ENCODE results near the gene FIZ1.
"Not testable (repeated sequence)": the region's sequence is repeated elsewhere in the genome, so short reads cannot be mapped to it uniquely, and the experiment has no call there.

The FIZ1 gene

DNA sequence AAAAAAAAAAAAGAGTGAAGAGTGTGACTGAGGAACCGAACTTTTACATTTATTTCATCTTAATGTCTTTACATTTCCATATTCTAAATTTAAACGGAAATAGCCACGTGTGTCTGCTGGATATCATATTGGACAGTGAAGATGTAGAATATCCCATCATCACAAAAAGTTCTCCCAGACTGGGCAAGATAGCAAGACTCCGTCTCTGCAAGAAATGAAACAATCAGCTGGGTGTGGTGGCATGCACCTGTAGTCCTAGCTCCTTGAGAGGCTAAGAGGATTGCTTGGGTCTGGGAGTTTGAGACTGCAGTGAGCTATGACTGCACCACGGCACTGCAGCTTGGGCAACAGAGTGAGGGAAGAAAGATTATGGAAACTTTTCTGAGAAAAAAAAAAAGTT lies 22.6 kb downstream of the FIZ1 start:
- no peak for DNase-seq (ENCODE audit: low read depth in 2 of 2)

DNA sequence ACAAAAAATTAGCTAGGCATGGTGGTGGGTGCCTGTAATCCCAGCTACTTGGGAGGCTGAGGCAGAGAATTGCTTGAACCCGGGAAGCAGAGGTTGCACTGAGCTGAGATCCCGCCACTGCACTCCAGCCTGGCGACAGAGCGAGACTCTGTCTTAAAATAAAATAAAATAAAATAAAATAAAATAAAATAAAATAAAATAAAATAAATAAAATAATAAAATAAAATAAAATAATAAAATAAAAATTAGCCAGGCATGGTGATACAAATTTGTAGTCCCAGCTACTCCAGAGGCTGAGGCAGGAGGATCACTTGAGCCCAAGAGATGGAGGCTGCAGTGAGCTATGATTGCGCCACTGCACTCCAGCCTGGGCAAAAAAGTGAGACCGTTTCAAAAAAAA lies 25.4 kb downstream of the FIZ1 start:
- DNase-seq (ENCODE audit: low read depth in 2 of 2), result not testable (repeated sequence)

DNA sequence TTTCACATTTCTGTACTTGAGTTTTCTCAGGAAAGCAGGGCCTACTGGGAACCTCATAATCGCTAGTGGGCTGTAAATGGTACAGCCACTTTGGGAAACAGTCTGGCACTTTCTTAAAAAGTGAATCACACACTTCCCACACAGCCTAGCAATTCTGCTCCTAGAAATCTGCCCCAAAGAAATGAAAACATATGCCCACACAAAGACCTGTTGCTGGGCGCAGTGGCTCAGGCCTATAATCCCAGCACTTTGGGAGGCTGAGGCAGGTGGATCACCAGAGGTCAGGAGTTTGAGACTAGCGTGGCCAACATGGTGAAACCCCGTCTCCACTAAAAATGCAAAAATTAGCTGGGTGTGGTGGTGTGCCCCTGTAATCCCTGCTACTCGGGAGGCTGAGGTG lies 29.8 kb downstream of the FIZ1 start:
- DNase-seq (ENCODE audit: low read depth in 2 of 2), result not testable (repeated sequence)

DNA sequence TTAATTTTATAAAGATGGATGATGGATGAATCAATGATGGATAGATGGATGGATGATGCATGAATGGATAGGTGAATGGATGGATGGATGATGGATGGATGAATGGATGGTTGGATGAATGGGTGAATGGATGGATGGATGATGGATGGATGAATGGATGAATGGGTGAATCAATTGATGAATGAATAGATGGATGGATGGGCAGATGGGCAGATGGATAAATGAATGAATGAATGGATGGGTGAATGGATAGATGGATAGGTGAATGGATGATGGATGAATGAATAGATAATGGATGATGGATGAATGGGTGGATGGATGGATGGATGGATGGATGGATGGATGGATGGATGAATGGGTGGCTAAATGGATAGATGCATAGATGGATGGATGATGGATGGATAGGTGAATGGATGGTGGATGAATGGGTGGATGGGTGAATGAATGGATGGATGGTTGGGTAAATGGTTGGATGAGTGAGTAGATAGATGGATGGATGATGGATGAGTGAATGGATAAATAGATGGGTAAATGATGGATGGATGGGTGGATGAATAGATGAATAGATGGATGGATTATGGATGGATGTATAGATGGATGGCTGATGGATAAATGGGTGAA lies 31.5 kb downstream of the FIZ1 start:
- DNase-seq (ENCODE audit: low read depth in 2 of 2), result no peak

DNA sequence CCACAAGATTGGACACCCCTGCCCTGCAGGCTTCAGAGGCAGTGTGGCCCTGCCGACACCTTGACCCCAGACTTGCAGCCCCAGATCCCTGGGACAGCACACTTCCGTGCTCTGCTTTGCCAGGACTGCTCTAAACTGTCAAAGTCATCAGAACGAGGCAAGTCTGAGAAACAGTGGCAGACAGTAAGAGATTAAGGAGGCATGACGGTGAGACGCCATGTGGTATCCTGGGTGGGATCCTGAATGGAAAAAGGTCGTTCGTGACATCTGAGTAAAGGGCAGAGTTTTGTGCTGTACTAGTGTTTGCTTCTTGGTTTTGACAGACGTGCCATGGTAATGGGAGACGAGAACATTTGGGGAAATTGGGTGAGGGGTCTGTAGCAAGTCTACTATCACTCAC lies 32.5 kb downstream of the FIZ1 start:
- no peak for DNase-seq (ENCODE audit: low read depth in 2 of 2)

DNA sequence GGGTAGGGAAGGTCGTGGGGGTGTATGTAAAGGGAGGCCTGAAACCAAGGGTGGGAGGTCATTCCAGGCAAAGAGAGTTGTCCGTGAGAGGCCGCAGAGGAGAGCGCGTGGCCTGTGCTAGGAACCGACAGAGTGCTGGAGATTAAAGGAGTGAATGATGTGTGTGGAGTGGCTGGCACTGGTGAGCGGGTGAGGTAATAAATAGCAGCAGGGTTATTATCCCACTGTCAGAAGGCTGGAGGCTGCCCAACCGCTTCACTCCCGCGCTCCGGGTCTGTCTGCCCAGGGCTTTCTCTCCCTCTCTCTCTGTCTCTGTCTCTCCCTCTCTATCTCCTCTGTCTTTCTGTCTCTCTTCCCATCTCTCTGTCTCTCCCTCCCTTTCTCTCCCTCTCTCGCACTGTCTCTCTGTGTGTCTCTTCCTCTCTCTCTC lies 36.0 kb downstream of the FIZ1 start:
- DNase-seq (ENCODE audit: low read depth in 2 of 2), result no peak

DNA sequence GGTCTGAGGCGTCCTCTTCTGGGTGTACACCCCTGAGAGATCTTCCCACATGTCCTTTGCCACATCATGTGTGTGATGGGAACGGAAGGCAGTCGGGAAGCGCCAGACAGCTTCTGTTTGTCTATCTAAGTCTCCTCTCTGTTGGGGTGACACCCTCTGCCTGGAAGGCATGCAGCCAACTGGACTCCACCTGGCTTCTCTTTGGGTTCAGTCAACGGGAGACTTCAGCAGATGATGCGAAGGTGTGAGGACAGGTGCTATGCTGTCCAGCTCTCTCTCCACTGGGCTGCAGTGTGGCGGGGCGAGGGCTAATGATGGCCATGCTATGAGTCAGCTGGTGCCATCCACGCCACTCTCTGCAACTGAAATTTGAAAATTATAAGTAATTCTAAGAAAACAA lies 39.6 kb downstream of the FIZ1 start:
- DNase-seq (ENCODE audit: low read depth in 2 of 2), result no peak

DNA sequence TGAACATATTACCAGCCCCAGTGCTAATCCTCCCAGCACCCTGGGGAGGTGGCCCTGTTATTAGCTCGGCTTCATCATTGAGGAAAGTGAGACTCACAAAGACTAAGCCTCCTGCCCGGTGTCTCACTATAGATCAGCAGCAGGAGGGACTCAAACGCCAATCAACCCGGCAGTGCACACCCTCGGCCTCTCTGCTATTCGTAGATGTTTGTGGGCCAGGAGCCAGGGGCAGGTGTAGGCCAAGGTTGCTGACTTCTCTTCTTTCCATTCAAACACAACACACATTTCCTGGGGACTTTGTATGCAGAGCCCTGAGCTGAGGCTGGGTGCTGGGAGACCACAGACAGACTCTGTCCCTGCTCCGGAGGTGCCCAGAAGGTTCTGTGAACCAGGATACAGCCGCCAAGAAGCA lies 44.6 kb downstream of the FIZ1 start:
- no peak for DNase-seq (ENCODE audit: low read depth in 2 of 2)

DNA sequence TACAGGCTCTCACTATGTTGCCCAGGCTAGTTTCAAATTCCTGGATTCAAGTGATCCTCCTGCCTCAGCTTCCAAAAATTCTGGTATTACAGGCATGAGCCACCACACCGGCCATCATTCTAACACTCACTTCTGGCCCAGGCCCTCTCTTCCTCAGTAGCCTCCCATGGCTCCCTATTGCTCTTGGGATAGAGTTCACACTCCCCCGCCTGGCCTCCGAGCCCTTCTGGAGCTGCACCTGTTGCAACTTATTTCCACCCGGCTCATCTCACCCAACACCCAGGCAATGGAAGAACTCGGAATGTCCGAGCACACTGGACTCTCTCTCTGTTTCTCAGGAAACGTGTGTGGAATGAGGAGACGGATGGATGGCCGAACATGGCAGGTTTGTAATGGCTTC lies 45.0 kb downstream of the FIZ1 start:
- DNase-seq (ENCODE audit: low read depth in 2 of 2), result no peak

DNA sequence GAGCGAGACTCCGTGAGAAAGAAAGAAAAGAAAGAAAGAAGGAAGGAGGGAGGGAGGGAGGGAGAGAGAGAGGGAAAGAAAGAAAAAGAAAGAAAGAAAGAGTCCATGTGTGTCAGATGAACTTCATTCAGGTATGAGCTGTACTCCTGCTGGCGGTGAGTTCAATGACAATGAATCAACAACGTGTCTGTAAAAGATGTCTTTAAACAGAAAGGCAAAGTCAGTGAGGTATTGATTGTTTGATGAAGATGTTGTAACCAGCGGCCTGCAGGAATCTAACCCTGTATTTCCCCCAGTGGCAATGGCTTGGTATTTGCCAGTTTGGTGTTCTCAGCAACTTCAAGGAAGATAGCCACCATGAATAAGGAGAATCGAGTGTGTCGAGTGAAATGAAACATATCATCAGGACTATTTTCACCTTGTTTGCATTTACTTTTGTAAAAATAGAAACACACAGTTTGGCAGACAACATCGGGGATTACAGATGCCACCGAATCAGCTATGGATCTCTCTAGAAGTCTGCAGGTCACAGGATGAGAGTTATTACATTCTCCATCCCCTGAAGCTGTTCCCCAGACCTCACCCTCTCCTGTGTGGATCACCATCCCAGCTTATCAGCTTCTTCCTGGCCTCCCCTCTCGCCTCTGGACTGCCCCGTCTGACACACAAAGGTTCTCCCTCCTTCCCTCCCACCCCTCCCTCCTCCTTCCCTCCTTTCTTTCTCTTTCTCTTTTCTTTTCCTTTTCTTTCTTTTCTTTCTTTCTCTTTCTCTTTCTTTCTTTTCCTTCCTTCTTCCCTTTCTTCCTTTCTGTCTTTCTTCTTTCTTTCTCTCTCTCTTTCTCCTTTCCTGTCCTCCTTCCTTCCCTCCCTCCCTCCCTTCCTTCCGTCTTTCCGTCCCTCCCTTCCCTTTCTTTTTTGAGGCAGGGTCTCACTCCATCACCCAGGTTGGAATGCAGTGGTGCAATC lies 45.8 kb downstream of the FIZ1 start:
- no peak for DNase-seq (ENCODE audit: low read depth in 2 of 2)

DNA sequence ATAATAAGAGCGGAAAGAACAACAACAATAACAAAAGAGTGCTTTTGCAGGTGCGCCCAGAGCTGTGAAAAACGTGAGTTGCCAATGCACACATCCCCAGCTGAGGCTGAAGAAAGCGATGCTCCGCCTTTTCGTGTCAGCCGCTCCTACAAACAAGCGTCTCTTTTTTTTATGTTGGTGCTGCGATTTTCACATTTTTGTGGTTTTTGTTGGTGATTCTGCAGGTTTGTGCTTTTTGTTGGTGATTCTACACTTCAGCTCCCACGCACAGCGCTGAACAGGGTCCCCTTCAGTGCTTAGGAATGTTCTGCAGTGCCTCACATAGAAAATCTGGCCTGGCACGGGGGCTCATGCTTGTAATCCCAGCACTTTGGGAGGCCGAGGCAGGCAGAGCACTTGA lies 46.7 kb downstream of the FIZ1 start:
- DNase-seq (ENCODE audit: low read depth in 2 of 2), result no peak

DNA sequence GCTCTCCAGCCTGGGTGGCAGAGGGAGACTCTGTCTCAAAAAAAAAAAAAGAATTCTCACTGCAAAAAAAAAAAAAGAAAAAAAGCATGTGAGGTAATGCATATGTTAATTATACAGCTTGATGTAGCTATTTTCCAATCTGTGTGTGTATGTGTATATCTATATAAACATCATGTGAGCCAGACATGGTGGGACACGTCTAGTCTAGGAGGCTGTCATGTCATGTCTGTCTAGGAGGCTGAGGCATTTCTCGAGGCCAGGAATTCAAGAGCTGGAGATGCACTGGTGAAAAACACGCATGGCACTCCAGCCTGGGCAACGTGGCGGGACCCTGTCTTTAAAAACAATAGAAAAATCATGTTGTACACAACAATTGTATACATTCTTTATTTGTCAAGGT lies 47.1 kb downstream of the FIZ1 start:
- DNase-seq (ENCODE audit: low read depth in 2 of 2), result no peak

DNA sequence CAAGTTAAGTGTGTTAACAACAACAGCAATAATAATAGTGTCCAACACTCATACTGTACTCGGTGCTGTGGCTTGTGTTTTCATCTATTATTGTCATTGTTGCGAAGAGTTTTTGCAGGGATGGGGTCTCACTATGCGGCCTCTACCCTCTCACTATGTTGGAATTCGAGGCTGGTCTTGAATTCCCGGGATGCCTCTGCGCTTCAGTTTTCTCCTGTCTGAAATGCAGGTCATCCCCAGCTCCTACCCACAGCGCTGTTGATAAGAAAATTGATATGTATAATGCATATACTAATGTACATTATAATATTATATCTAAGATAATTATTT lies 49.0 kb downstream of the FIZ1 start:
- no peak for DNase-seq (ENCODE audit: low read depth in 2 of 2)

DNA sequence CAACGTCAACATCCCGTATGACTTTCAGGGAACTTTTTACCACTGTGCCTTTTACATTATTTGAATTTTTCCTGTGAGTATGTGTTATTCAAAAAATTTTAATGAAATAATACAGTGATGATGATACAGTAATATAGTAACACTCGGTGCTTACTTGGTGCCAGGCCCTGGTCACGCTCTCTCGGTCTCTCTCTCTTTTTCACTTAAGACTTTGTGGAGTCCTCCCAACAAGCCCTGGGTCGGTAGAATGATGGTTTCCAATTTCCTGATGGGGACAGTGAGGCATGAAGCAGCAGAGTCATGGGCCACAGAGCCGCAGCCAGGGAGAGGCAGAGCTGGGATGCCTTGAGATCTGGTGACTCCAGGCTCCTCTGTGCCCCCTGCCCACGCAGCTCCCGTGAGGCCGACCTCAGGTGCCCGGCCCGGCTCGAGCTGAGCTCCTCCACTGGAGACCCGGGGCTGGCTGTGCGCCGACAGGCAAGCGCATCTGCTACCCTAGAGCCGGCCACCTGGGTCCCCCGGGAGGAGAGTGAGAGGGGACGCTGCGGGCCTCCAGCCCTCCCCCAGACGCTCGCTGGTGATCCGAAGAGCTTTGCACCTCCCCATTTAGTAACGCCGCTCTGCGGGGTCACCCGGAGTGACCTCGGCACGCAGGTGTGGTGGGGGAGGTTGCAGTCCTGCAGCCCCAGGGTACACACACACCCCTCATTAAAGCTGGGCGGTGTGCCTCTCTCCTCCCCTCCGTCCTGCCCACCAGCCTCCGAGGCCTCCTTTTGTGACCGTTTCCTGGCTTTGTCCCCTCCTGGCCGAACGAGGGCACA lies 49.6 kb downstream of the FIZ1 start:
- DNase-seq (ENCODE audit: low read depth in 2 of 2), result no peak

DNA sequence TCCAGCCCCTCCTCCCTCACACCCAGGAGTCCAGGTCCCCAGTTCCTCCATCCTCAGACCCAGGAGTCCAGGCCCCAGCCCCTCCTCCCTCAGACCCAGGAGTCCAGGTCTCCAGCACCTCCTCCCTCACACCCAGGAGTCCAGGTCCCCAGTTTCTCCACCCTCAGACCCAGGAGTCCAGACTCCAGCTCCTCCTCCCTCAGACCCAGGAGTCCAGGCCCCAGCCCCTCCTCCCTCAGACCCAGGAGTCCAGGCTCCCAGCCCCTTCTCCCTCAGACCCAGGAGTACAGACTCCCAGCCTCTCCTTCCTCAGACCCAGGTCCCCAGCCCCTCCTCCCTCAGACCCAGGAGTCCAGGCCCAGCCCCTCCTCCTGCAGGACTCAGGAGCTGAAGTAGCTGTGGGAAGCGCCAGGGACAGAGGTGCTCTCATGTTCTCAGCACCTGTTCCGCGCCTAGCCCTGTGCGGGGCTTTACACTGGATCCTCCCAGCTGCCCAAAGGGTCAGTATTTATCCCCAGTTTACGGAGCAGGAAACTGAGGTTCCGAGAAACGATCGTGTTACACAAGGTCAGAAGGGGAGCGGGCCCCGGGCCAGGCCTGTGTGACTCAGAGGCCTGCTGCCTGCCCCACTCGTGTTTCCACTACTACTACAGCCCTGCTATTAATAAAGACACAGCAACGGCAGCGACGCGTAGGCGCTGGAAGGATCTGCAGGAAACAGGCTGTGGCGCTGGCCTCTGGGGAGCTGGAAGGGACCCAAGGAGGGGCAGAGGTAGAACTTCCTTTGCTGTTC lies 52.3 kb downstream of the FIZ1 start:
- DNase-seq (ENCODE audit: low read depth in 2 of 2), result no peak

DNA sequence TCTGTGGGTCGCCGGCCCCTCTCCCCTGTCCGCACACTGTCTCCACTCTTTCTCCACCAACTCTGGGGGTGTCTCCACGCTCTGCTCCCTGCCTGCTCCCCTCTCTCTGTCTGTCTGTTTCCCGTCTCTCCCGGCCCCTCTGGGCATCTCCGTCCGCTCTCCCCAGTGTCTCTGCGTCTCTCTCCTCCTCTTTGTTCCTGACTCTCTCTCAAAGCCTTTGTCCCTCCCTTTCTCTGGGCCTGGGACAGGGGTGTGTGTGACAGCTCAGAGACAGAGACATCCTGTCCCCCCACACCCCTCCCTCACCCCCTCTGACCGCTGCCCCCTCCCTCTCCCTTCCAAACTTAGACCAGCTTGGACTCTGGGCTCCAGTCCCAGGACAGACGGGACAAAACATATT lies 53.3 kb downstream of the FIZ1 start:
- no peak for DNase-seq (ENCODE audit: low read depth in 2 of 2)

DNA sequence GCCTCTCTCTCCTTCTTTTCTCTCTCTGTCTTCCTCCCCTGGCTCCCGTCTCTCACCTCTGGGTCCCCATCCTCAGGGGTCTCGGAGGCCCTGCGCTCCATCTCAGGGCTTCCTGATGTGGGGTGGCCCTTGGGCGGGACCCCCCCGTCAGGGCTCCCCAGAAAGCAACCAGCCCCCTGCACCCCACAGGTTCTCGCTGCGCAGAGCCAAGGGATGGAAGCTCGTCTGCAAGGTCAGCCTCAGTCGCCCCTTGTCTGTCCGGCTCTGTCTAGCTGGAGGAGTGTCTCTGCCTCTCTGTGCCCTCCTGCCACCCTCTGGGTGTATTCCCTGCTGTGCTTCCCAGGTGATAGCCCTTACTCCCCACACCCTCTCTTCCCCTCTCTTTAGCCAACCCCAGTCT lies 53.9 kb downstream of the FIZ1 start, which contains the start of gene SBK3:
Gene SBK3, minus strand, starts transcription at position 101 of the 400 bp plus-strand sequence. Its CDS starts 0 bp downstream, at position 101.
- no peak for DNase-seq (ENCODE audit: low read depth in 2 of 2)

DNA sequence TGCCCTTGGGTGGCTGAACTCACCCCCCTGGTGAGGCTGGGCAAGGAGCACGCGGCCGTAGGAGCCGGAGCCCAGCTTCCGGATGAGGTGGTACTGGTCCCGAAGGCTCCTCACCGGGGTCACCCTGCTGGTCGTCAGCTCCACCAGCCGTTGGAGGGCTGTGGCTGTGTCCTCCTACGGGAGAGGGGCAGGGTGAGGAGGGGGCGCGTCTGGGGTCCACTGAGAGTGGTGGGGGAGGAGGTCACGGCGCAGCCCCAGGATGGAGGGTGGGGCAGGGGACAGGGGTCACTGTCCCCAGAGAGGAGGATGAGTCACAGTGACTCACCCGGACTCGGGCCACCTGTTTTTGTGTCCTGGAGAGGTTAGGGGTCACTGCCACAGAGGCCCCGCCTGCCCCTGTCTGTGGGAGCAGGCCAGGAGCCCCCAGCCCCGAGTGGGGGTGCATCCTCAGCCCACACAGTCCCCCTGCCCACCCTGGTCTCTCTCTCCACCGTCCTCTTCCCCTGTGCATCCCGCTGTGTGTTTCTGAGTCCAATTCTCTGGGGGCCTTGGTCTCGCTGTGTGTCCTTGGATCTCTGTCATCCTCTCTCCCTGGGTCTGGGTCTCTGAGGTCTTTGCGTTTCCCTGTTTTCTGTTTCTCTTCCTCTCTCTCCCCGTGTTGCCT lies 54.4 kb downstream of the FIZ1 start:
- no peak for DNase-seq (ENCODE audit: low read depth in 2 of 2)

DNA sequence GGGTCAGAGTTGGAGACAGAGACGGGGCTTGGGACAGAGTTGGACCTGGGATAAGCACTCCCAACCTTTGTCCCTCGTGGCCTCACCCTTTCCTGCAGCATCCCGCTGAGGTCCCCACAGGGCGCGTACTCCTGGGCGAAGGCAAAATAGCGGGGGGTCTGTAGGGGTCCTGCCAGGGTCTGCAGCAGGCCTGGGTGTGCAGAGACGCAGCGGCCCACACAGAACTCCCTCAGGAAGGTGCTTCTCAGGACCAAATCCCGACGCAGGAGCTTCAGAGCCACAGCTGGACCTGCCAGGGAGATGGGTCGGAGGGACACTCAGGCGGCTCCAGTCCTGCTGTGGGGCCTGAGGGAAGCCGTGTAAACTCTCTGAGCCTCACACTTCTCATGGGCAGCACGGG lies 55.3 kb downstream of the FIZ1 start:
- no peak for DNase-seq (ENCODE audit: low read depth in 2 of 2)

DNA sequence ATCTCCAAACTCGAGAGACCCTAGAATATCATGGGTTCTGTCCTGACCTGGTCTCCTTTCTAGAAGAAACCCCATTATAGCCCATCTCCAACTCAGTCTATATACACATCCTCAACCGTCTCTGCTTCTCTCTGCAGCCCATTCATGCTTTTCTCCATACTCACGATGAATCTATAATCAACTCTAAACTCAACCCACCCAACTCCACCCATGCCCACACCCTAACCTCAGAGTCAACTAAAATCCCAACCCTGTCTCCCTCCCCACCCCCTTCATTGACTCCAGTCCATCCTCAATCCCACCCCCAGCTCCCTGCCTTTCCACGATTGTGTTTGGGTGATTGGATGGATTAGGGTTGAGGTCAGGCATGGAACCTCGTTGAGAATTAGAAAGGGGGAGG lies 55.8 kb downstream of the FIZ1 start:
- no peak for DNase-seq (ENCODE audit: low read depth in 2 of 2)

DNA sequence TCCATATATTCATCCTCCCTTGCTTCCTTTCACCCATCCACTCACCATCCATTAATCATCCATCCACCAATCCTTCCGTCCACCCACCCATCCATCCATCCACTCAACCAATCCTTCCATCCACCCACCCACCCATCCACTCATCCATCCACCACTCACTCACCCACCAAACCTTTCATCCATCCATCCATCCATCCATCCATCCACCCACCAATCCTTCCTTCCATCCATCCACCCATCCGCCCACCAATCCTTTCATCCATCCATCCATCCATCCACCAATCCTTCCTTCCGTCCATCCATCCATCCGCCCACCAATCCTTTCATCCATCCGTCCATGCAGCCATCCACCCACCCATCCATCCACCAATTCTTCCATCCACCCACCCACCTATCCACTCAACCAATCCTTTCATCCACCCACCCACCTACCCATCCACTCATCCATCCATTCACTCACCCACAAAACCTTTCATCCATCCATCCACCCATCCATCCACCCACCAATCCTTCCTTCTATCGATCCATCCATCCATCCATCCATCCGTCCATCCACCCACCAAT lies 56.9 kb downstream of the FIZ1 start:
- DNase-seq (ENCODE audit: low read depth in 2 of 2), result no peak
